ENCODE results near the gene RBFOX2. TPM values are rescaled to one million over a fixed set of nuclear protein-coding genes. Genes with fewer than 3 reads are reported as not detected.

The RBFOX2 gene
- total and polyA plus RNA-seq, 2 of the 8 experiments (the other 6 are each of a cell fraction or from before 2014, with no cell fraction given), result 121 to 122 TPM

DNA sequence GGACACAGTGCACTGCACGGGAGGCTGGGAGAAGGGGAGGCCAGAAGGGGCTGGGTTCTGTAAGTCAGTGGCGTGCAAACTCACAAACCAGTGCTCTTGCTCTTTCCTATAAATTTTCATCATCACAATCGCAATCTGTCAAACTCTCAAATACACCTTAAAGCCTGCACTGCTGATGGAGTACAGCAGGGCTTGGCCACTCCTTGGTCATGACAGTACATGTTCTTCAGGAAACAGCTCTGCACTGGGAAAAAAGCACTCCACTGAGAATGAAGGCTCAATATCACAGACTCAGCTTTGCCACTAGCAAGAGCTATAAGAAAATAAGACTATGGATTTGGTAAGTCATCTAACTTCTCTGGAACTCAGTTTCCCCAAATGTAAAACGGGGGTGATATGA, 111.0 kb downstream of the RBFOX2 start:
- Histone ChIP-seq H3K4me1 (replicated peaks in 1 of 4; ENCODE audit: control insufficient read depth in 3 of 4, insufficient read depth in 4 of 4, low read length in 3 of 4) (peaks cover 4 to 18% (median 16%) of the 10 kb centered on the region in 4 experiments; a peak in 6 of 7 replicates), H3K23ac (ENCODE audit: insufficient read length) (no peak overlapping the region), H3K4me2 (ENCODE audit: insufficient read depth in 1 of 2, low read depth in 2 of 2, low read length in 2 of 2) (no peak overlapping the region), H3K23me2 (ENCODE audit: low read depth, low read length) (0 out of 2 replicates have a peak, but pooled peaks cover 3% of the 10 kb centered on the region), H3K27ac (ENCODE audit: low read depth, low read length) (no peak overlapping the region), H4K8ac (ENCODE audit: extremely low read depth, insufficient read depth, low read length) (no peak overlapping the region), H2BK12ac (ENCODE audit: low read depth, low read length) (no peak overlapping the region), H2BK120ac (replicated peaks; ENCODE audit: low read depth, low read length) (no peak overlapping the region), H3K79me1 (ENCODE audit: low read depth, low read length) (peaks cover 4% of the 10 kb centered on the region; the same call in 1 of the 2 replicates), H3K18ac (ENCODE audit: extremely low read depth, low read length) (no peak overlapping the region), H3K14ac (ENCODE audit: insufficient read length) (no peak overlapping the region), H3K9me3 (ENCODE audit: insufficient read depth in 2 of 2, low read depth in 1 of 2, low read length in 1 of 2) (no peaks in the 10 kb centered on the region), H2AFZ (ENCODE audit: low read length) (no peak overlapping the region), H2AK5ac (ENCODE audit: low read depth, low read length) (no peak overlapping the region), H3K4ac (replicated peaks; ENCODE audit: insufficient read length, low read depth, low read length) (no peak overlapping the region), H3K9ac (replicated peaks in 1 of 4; ENCODE audit: extremely low read depth in 1 of 4, low read depth in 3 of 4, low read length in 3 of 4) (no peak overlapping the region; a peak in 1 of 7 replicates), H4K5ac (ENCODE audit: insufficient read length, low read depth, low read length) (no peak overlapping the region), H2BK5ac (ENCODE audit: low read depth, low read length) (no peak overlapping the region), H2BK20ac (ENCODE audit: low read length) (no peak overlapping the region), H2BK15ac (ENCODE audit: low read length) (no peak overlapping the region), H4K20me1 (replicated peaks in 1 of 2; ENCODE audit: control insufficient read depth in 1 of 2, insufficient read depth in 2 of 2, low read length in 2 of 2) (peaks cover 0 to 4% of the 10 kb centered on the region in 2 experiments), H4K91ac (replicated peaks; ENCODE audit: insufficient read length, low read length) (no peak overlapping the region), H3K56ac (replicated peaks; ENCODE audit: insufficient read length, low read depth, low read length) (no peak overlapping the region), H3K36me3 (ENCODE audit: control insufficient read depth in 2 of 4, insufficient read depth in 4 of 4, low read length in 3 of 4) (no peaks in the 10 kb centered on the region), H3K79me2 (ENCODE audit: control insufficient read depth in 1 of 2, insufficient read depth in 2 of 2, low read length in 2 of 2) (peaks cover 0 to 72% of the 10 kb centered on the region in 2 experiments; a peak in 3 of 4 replicates), H3K27me3 (replicated peaks in 1 of 4; ENCODE audit: control insufficient read depth in 3 of 4, extremely low read depth in 1 of 4, insufficient read depth in 3 of 4, low read length in 3 of 4) (no peaks in the 10 kb centered on the region), H3K4me3 (ENCODE audit: extremely low read depth in 1 of 4, insufficient read depth in 2 of 4, low read depth in 3 of 4, low read length in 4 of 4) (no peak overlapping the region)
- ChIA-PET CTCF (ENCODE audit: partially characterized antibody) (interaction anchor here (0.5 to 1.8 kb wide), 8 partner anchors 10 to 288 kb away, joined by 3 to 5 read pairs (median 3); no protein-coding TSS in a partner anchor), POLR2A (ENCODE audit: partially characterized antibody) (interaction anchor here (1.0 kb wide), 1 partner anchor 167 kb away, joined by 3 read pairs; no protein-coding TSS in a partner anchor)
- no peak for FAIRE-seq
- DNase-seq (ENCODE audit: low read depth in 1 of 2, low spot score in 2 of 2), result no peak
- WGBS, 2 experiments (ENCODE audit: extremely low coverage in 1 of 2, insufficient coverage in 1 of 2, insufficient read length in 1 of 2, insufficient replicate concordance in 2 of 2, low coverage in 1 of 2, low lambda C conversion rate in 2 of 2, missing lambda C conversion rate in 1 of 2), result 93% methylated on average over 4 of the region's 4 CpGs; no CpG with 5 or more reads in 1 of the 2 experiments
- TF ChIP-seq NRF1 (IDR thresholded peaks at IDR 0.05; ENCODE audit: low read depth, low read length), result no peak
- no peak for TF ChIP-seq POLR2AphosphoS5 (IDR thresholded peaks at IDR 0.05; ENCODE audit: low read depth, low read length)
- no peak for TF ChIP-seq SP4 (IDR thresholded peaks at IDR 0.05; ENCODE audit: low read length)
- TF ChIP-seq RAD21 (IDR thresholded peaks at IDR 0.05 in 1 of 2, conservative IDR thresholded peaks at IDR 0.05 in 1 of 2; ENCODE audit: low read depth in 2 of 2, low read length in 2 of 2), result no peak
- TF ChIP-seq TCF12 (IDR thresholded peaks at IDR 0.05; ENCODE audit: low read depth, low read length), result no peak
- no peak for TF ChIP-seq PHF8 (conservative IDR thresholded peaks at IDR 0.05; ENCODE audit: low read depth, low read length)
- TF ChIP-seq, protein P1, sequence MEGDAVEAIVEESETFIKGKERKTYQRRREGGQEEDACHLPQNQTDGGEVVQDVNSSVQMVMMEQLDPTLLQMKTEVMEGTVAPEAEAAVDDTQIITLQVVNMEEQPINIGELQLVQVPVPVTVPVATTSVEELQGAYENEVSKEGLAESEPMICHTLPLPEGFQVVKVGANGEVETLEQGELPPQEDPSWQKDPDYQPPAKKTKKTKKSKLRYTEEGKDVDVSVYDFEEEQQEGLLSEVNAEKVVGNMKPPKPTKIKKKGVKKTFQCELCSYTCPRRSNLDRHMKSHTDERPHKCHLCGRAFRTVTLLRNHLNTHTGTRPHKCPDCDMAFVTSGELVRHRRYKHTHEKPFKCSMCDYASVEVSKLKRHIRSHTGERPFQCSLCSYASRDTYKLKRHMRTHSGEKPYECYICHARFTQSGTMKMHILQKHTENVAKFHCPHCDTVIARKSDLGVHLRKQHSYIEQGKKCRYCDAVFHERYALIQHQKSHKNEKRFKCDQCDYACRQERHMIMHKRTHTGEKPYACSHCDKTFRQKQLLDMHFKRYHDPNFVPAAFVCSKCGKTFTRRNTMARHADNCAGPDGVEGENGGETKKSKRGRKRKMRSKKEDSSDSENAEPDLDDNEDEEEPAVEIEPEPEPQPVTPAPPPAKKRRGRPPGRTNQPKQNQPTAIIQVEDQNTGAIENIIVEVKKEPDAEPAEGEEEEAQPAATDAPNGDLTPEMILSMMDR (IDR thresholded peaks at IDR 0.05; ENCODE audit: control extremely low read depth in 1 of 3, insufficient read depth in 1 of 3, low read depth in 1 of 3, low read length in 3 of 3), result no peak
- TF ChIP-seq SIN3A (conservative IDR thresholded peaks at IDR 0.05 in 1 of 2, IDR thresholded peaks at IDR 0.05 in 1 of 2; ENCODE audit: low read depth in 1 of 2, low read length in 2 of 2), result no peak
- TF ChIP-seq SAP30 (IDR thresholded peaks at IDR 0.05; ENCODE audit: insufficient read depth, insufficient replicate concordance, low read length), result no peak
- no peak for TF ChIP-seq KDM4A (IDR thresholded peaks at IDR 0.05; ENCODE audit: low read depth, low read length, severe bottlenecking)
- no peak for TF ChIP-seq TEAD4 (IDR thresholded peaks at IDR 0.05; ENCODE audit: low read depth, low read length)

All from H1 (cell line).